H1 (cell line): ENCODE results near the gene IRGQ. TPM values are rescaled to one million over a fixed set of nuclear protein-coding genes. Genes with fewer than 3 reads are reported as not detected.
A peak's percentile ranks its signal among the peaks of the same experiment; 100 is the strongest.

ENCODE experiments used
- CTCF ChIA-PET: fragments of 300-600 bp; sonication (Branson Sonifier 250); formaldehyde crosslinking; loops from one replicate; lab custom pipeline; 2021; ENCODE audit not compliant: partially characterized antibody; lab: Charles Lee
- POLR2A ChIA-PET: fragments of 300-600 bp; sonication (Branson Sonifier 250); formaldehyde crosslinking; loops from one replicate; lab custom pipeline; 2021; ENCODE audit warnings: inconsistent platforms; ENCODE audit not compliant: partially characterized antibody; lab: Charles Lee
- DNase-seq, 2 experiments: peaks; one replicate each; pipeline versions ENCODE4 v3.0.0 to v3.0.0-alpha.2; 2010 to 2022; ENCODE audit warnings: low spot score in 2 of 2, low read depth in 1 of 2, mixed read lengths in 1 of 2
- FAIRE-seq: peaks from 2 replicates; lab custom pipeline; 2011; peaks lifted over from hg19 to GRCh38; lab: Jason Lieb, UNC
- H2AFZ ChIP-seq: 2 replicates; pipeline ENCODE4 v1.8.1; 2012; ENCODE audit warnings: low read length, inconsistent platforms
- H2AK5ac ChIP-seq: 2 replicates; pipeline ENCODE4 v1.6.1; 2013; ENCODE audit warnings: low read depth, low read length
- H2BK120ac ChIP-seq: replicated peaks from 2 replicates; pipeline ENCODE3; 2013; ENCODE audit warnings: low read depth, low read length, inconsistent platforms
- H2BK12ac ChIP-seq: 2 replicates; pipeline ENCODE4 v1.6.1; 2013; ENCODE audit warnings: low read depth, low read length
- H2BK15ac ChIP-seq: 2 replicates; pipeline ENCODE4 v1.6.1; 2013; ENCODE audit warnings: low read length
- H2BK20ac ChIP-seq: 2 replicates; pipeline ENCODE4 v1.6.1; 2013; ENCODE audit warnings: low read length
- H2BK5ac ChIP-seq: 2 replicates; pipeline ENCODE4 v1.6.1; 2013; ENCODE audit warnings: low read depth, low read length
- H3K14ac ChIP-seq: 2 replicates; pipeline ENCODE4 v1.6.1; 2013; ENCODE audit warnings: inconsistent platforms; ENCODE audit not compliant: insufficient read length
- H3K18ac ChIP-seq: 2 replicates; pipeline ENCODE4 v1.6.1; 2013; ENCODE audit warnings: low read length; ENCODE audit errors: extremely low read depth
- H3K23ac ChIP-seq: 2 replicates; pipeline ENCODE4 v1.6.1; 2013; ENCODE audit warnings: inconsistent platforms; ENCODE audit not compliant: insufficient read length
- H3K23me2 ChIP-seq: 2 replicates; pipeline ENCODE4 v1.6.1; 2013; ENCODE audit warnings: low read depth, low read length
- H3K27ac ChIP-seq: 2 replicates; pipeline ENCODE4 v1.6.1; 2011; ENCODE audit warnings: low read depth, low read length, inconsistent platforms
- H3K27me3 ChIP-seq, 4 experiments: replicated peaks in 1 of 4; 1 replicate in 1 of 4; 2 replicates in 3 of 4; pipeline versions ENCODE4 v1.6.1 to v1.8.1; 2011 to 2013; ENCODE audit warnings: low read length in 3 of 4, mild to moderate bottlenecking in 3 of 4, inconsistent platforms in 2 of 4, mixed read lengths in 2 of 4, moderate library complexity in 1 of 4; ENCODE audit not compliant: control insufficient read depth in 3 of 4, insufficient read depth in 3 of 4; ENCODE audit errors: extremely low read depth in 1 of 4
- H3K36me3 ChIP-seq, 4 experiments: 2 replicates each; pipeline versions ENCODE4 v1.6.1 to v1.8.1; 2011 to 2013; ENCODE audit warnings: mild to moderate bottlenecking in 4 of 4, low read length in 3 of 4, moderate library complexity in 2 of 4, control low read depth in 1 of 4, inconsistent platforms in 1 of 4; ENCODE audit not compliant: insufficient read depth in 4 of 4, control insufficient read depth in 2 of 4
- H3K4ac ChIP-seq: replicated peaks from 2 replicates; pipeline ENCODE3; 2013; ENCODE audit warnings: low read length, low read depth, mixed read lengths, inconsistent platforms; ENCODE audit not compliant: insufficient read length
- H3K4me1 ChIP-seq, 4 experiments: replicated peaks in 1 of 4; 1 replicate in 1 of 4; 2 replicates in 3 of 4; pipeline versions ENCODE4 v1.6.1 to v1.8.1; 2011 to 2013; ENCODE audit warnings: low read length in 3 of 4, inconsistent platforms in 2 of 4, mixed read lengths in 1 of 4; ENCODE audit not compliant: insufficient read depth in 4 of 4, control insufficient read depth in 3 of 4
- H3K4me2 ChIP-seq, 2 experiments: 2 replicates each; pipeline versions ENCODE4 v1.6.1 to v1.8.1; 2011 to 2013; ENCODE audit warnings: low read depth in 2 of 2, low read length in 2 of 2, control low read depth in 1 of 2, inconsistent platforms in 1 of 2, mild to moderate bottlenecking in 1 of 2; ENCODE audit not compliant: insufficient read depth in 1 of 2
- H3K4me3 ChIP-seq, 4 experiments: fragments of 200-600, 300-600 bp in 1 of 4; sonication (generic), shearing (Covaris generic), sonication (Bioruptor Twin) in 1 of 4; 2 replicates each; pipeline versions ENCODE4 v1.5.1 to v1.8.1; 2011 to 2016; ENCODE audit warnings: low read length in 4 of 4, low read depth in 3 of 4, control low read depth in 2 of 4, inconsistent platforms in 2 of 4, mild to moderate bottlenecking in 2 of 4, mixed read lengths in 1 of 4, moderate library complexity in 1 of 4; ENCODE audit not compliant: insufficient read depth in 2 of 4; ENCODE audit errors: extremely low read depth in 1 of 4
- H3K56ac ChIP-seq: replicated peaks from 2 replicates; pipeline ENCODE3; 2013; ENCODE audit warnings: low read depth, mild to moderate bottlenecking, mixed read lengths, low read length, inconsistent platforms; ENCODE audit not compliant: insufficient read length
- H3K79me1 ChIP-seq: 2 replicates; pipeline ENCODE4 v1.6.1; 2013; ENCODE audit warnings: low read depth, low read length, control low read depth
- H3K79me2 ChIP-seq, 2 experiments: 2 replicates each; pipeline versions ENCODE4 v1.6.1 to v1.8.1; 2012 to 2013; ENCODE audit warnings: low read length in 2 of 2, mild to moderate bottlenecking in 2 of 2, inconsistent platforms in 1 of 2; ENCODE audit not compliant: insufficient read depth in 2 of 2, control insufficient read depth in 1 of 2
- H3K9ac ChIP-seq, 4 experiments: replicated peaks in 1 of 4; 1 replicate in 1 of 4; 2 replicates in 3 of 4; pipeline versions ENCODE4 v1.6.1 to v1.8.1; 2011 to 2013; ENCODE audit warnings: low read depth in 3 of 4, low read length in 3 of 4, control low read depth in 2 of 4, mild to moderate bottlenecking in 2 of 4, moderate library complexity in 2 of 4, inconsistent platforms in 1 of 4; ENCODE audit errors: extremely low read depth in 1 of 4
- H3K9me3 ChIP-seq, 2 experiments: 2 replicates each; pipeline versions ENCODE4 v1.6.1 to v1.8.1; 2012 to 2013; ENCODE audit warnings: mild to moderate bottlenecking in 2 of 2, moderate library complexity in 2 of 2, control low read depth in 1 of 2, inconsistent platforms in 1 of 2, low read depth in 1 of 2, low read length in 1 of 2, mixed read lengths in 1 of 2; ENCODE audit not compliant: insufficient read depth in 2 of 2
- H4K20me1 ChIP-seq, 2 experiments: replicated peaks in 1 of 2; 2 replicates each; pipeline versions ENCODE3 to v1.8.1; 2011 to 2013; ENCODE audit warnings: inconsistent platforms in 2 of 2, low read length in 2 of 2, mild to moderate bottlenecking in 1 of 2; ENCODE audit not compliant: insufficient read depth in 2 of 2, control insufficient read depth in 1 of 2
- H4K5ac ChIP-seq: 2 replicates; pipeline ENCODE4 v1.6.1; 2013; ENCODE audit warnings: low read length, low read depth, mixed read lengths, inconsistent platforms; ENCODE audit not compliant: insufficient read length
- H4K8ac ChIP-seq: 2 replicates; pipeline ENCODE4 v1.8.0; 2013; ENCODE audit warnings: mild to moderate bottlenecking, moderate library complexity, low read length, inconsistent platforms; ENCODE audit not compliant: insufficient read depth; ENCODE audit errors: extremely low read depth
- H4K91ac ChIP-seq: replicated peaks from 2 replicates; pipeline ENCODE3; 2013; ENCODE audit warnings: low read length, mixed read lengths, inconsistent platforms; ENCODE audit not compliant: insufficient read length
- GABPA ChIP-seq: IDR thresholded peaks from 2 replicates; pipeline ENCODE4 v1.6.1; 2011; ENCODE audit warnings: mild to moderate bottlenecking, low read length, moderate library complexity, borderline replicate concordance; ENCODE audit not compliant: insufficient read depth
- KDM1A ChIP-seq: fragments of 200-600, 300-600 bp; sonication (generic); IDR thresholded peaks from 2 replicates; pipeline ENCODE4 v1.7.1; 2016; ENCODE audit warnings: mild to moderate bottlenecking, low read length, borderline replicate concordance
- SRF ChIP-seq: IDR thresholded peaks from 2 replicates; pipeline ENCODE4 v1.6.1; 2011; ENCODE audit warnings: mild to moderate bottlenecking, low read depth, low read length, moderate library complexity
- WGBS, 2 experiments: shearing (Covaris generic) in 1 of 2; methylation state at CpG; one replicate each; pipeline versions ENCODE4 v1.1.6 to v1.1.7; 2013 to 2015; ENCODE audit warnings: low lambda C conversion rate in 2 of 2, mixed read lengths in 2 of 2, inconsistent platforms in 1 of 2, low coverage in 1 of 2, missing lambda C conversion rate in 1 of 2; ENCODE audit not compliant: insufficient replicate concordance in 2 of 2, insufficient coverage in 1 of 2, insufficient read length in 1 of 2; ENCODE audit errors: extremely low coverage in 1 of 2, missing lambda C conversion rate in 1 of 2; 5-methylcytosine and 5-hydroxymethylcytosine counted together
- polyA plus RNA-seq, 7 experiments: library from polyadenylated mRNA; depleted of rRNA in 3 of 7; stranded (reverse) in 5 of 7; unstranded in 2 of 7; fragments of >200 nt in 5 of 7; fragments of 200-250 nt in 2 of 7; gene quantifications; 1 replicate in 5 of 7; 2 replicates in 1 of 7; 4 replicates in 1 of 7; pipeline versions ENCODE4 v1.2.1 to v1.2.3, GENCODE V29; 2011 to 2013; ENCODE audit warnings: missing spikeins in 2 of 7, mixed read lengths in 2 of 7
- total RNA-seq: library from RNA; stranded (reverse); fragmentation: NEBNext Ultra II Directional; extraction: Animal tissue kit (Norgen Biotek cat#: 25700); gene quantifications from 2 replicates; pipeline ENCODE4 v1.2.1, GENCODE V29; 2021

IRGQ gene
- total and polyA plus RNA-seq, 2 of the 8 experiments (the other 6 are each of a cell fraction or from before 2014, with no cell fraction given) = 16.0 to 42.9 TPM

DNA sequence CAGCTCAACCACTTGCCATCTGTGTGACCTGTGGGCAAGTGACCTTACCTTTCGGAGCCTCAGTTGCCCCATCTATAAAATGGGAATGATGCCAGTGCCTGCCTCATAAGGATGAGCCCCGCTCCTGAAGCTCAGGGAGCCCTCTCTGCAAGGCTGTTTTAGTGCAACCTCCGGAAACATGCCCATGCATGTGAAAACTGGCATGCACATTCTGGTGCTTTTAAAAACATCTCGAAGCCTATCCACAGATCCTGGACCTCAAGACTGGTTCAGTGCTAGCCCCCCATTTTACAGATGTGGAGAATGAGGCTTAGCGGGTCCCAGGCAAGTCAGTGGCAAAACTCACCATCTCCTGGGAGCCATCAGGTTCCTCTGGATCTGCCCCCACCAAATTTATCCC lies 38.1 kb upstream of the IRGQ start:
- no peak overlapping the region for H3K23ac ChIP-seq
- peaks cover 7 to 25% (median 17%) of the 10 kb centered on the region in 4 experiments for H3K4me1 ChIP-seq
- no peaks in the 10 kb centered on the region for H3K79me2 ChIP-seq
- FAIRE-seq (no peak), DNase-seq (no peak)
- ChIA-PET POLR2A (interaction anchor here (1.1 to 1.6 kb wide), 6 partner anchors 8 to 99 kb away, joined by 3 to 9 read pairs (median 4); no protein-coding TSS in a partner anchor), CTCF (interaction anchor here (1.2 to 3.5 kb wide), 6 partner anchors 9 to 79 kb away, joined by 3 to 22 read pairs (median 4); no protein-coding TSS in a partner anchor)
- no peaks in the 10 kb centered on the region for H3K36me3 ChIP-seq
- no peak overlapping the region for H4K8ac ChIP-seq
- peaks cover 12% of the 10 kb centered on the region for H3K23me2 ChIP-seq
- H2BK20ac ChIP-seq = no peak overlapping the region
- peaks cover 2% of the 10 kb centered on the region; the same call in 1 of the 2 replicates for H3K79me1 ChIP-seq
- peaks cover 3 to 4% of the 10 kb centered on the region in 2 experiments for H4K20me1 ChIP-seq
- H4K5ac ChIP-seq = no peak overlapping the region
- 88% methylated on average over 5 of the region's 5 CpGs; no CpG with 5 or more reads in 1 of the 2 experiments for WGBS, 2 experiments
- TF ChIP-seq SRF (no peak), GABPA (no peak), KDM1A (0 out of 2 replicates have a peak, but pooled peaks have one; percentile 28)
- H4K91ac ChIP-seq = no peak overlapping the region
- H2BK15ac ChIP-seq = no peak overlapping the region
- no peak overlapping the region for H2AFZ ChIP-seq
- H3K27me3 ChIP-seq = peaks cover 5 to 23% (median 13%) of the 10 kb centered on the region in 4 experiments
- H3K4me3 ChIP-seq = peak overlapping the region in 1 of 4 experiments; percentile 66; a peak in 1 of 8 replicates
- H3K27ac ChIP-seq = no peak overlapping the region
- no peak overlapping the region for H3K14ac ChIP-seq
- H3K56ac ChIP-seq = no peak overlapping the region
- H2BK120ac ChIP-seq = no peak overlapping the region
- no peak overlapping the region for H2AK5ac ChIP-seq
- no peak overlapping the region for H3K9ac ChIP-seq
- H3K18ac ChIP-seq = no peak overlapping the region
- H2BK5ac ChIP-seq = no peak overlapping the region
- H3K4ac ChIP-seq = no peak overlapping the region
- no peaks in the 10 kb centered on the region for H3K9me3 ChIP-seq
- peak overlapping the region; percentile 5 to 91; a peak in 2 of 4 replicates for H3K4me2 ChIP-seq
- H2BK12ac ChIP-seq = no peak overlapping the region
